Measurements from ENCODE around the gene GSG1L. TPM values are rescaled to one million over a fixed set of nuclear protein-coding genes. Genes with fewer than 3 reads are reported as not detected.

The GSG1L gene
- total and polyA plus RNA-seq, 4 donors = 0.14 to 1.3 (median 0.24) TPM

- Histone ChIP-seq H3K9ac (ENCODE audit: insufficient read depth in 1 of 2, low read length in 2 of 2) (no peak overlapping the region), H3K27ac (ENCODE audit: low read depth in 1 of 2, low read length in 1 of 2) (no peak overlapping the region), H3K4me3 (no peak overlapping the region), H3K9me3 (ENCODE audit: control insufficient read depth in 4 of 4, insufficient read depth in 3 of 4, low read length in 3 of 4) (no peaks in the 10 kb centered on the region), H3K4me1 (ENCODE audit: control insufficient read depth in 5 of 5, insufficient read depth in 5 of 5, low read length in 5 of 5) (no peaks in the 10 kb centered on the region), H3K36me3 (ENCODE audit: control insufficient read depth in 4 of 4, insufficient read depth in 4 of 4, low read length in 4 of 4) (peaks cover 0 to 46% (median 19%) of the 10 kb centered on the region in 4 donors), H3K27me3 (ENCODE audit: control insufficient read depth in 3 of 3, insufficient read depth in 3 of 3, low read length in 2 of 3) (no peaks in the 10 kb centered on the region)
- ATAC-seq (ENCODE audit: insufficient read depth, low FRiP score) = no peak
- 96 to 98% methylated on average over 7 of the region's 7 CpGs for WGBS, 2 donors
- DNase-seq = no peak
- TF ChIP-seq CTCF (IDR thresholded peaks at IDR 0.05; ENCODE audit: control extremely low read depth, extremely low read depth) = no peak
These were observed 296.4 kb downstream of the GSG1L start for GRCh38 chr16:27767081-27767480.

GRCh38 chr16:27766236-27766925, 297.1 kb downstream of the GSG1L start:
- DNase-seq = no peak
- no peaks in the 10 kb centered on the region for H3K9me3 ChIP-seq (ENCODE audit: control insufficient read depth in 4 of 4, insufficient read depth in 3 of 4, low read length in 3 of 4)
- no peak for TF ChIP-seq CTCF (IDR thresholded peaks at IDR 0.05; ENCODE audit: control extremely low read depth, extremely low read depth)
- 97 to 99% methylated on average over 21 of the region's 21 CpGs for WGBS, 2 donors
- no peak overlapping the region for H3K4me3 ChIP-seq
- H3K36me3 ChIP-seq (ENCODE audit: control insufficient read depth in 4 of 4, insufficient read depth in 4 of 4, low read length in 4 of 4) = peaks cover 0 to 51% (median 22%) of the 10 kb centered on the region in 4 donors
- ATAC-seq (ENCODE audit: insufficient read depth, low FRiP score) = no peak
- H3K27ac ChIP-seq (ENCODE audit: low read depth in 1 of 2, low read length in 1 of 2) = no peak overlapping the region
- no peaks in the 10 kb centered on the region for H3K4me1 ChIP-seq (ENCODE audit: control insufficient read depth in 5 of 5, insufficient read depth in 5 of 5, low read length in 5 of 5)
- no peaks in the 10 kb centered on the region for H3K27me3 ChIP-seq (ENCODE audit: control insufficient read depth in 3 of 3, insufficient read depth in 3 of 3, low read length in 2 of 3)
- no peak overlapping the region for H3K9ac ChIP-seq (ENCODE audit: insufficient read depth in 1 of 2, low read length in 2 of 2)

- Histone ChIP-seq H3K27ac (ENCODE audit: low read depth in 1 of 2, low read length in 1 of 2) (no peak overlapping the region), H3K27me3 (ENCODE audit: control insufficient read depth in 3 of 3, insufficient read depth in 3 of 3, low read length in 2 of 3) (no peaks in the 10 kb centered on the region), H3K4me1 (ENCODE audit: control insufficient read depth in 5 of 5, insufficient read depth in 5 of 5, low read length in 5 of 5) (no peaks in the 10 kb centered on the region), H3K4me3 (no peak overlapping the region), H3K36me3 (ENCODE audit: control insufficient read depth in 4 of 4, insufficient read depth in 4 of 4, low read length in 4 of 4) (peaks cover 0 to 42% (median 20%) of the 10 kb centered on the region in 4 donors), H3K9ac (ENCODE audit: insufficient read depth in 1 of 2, low read length in 2 of 2) (no peak overlapping the region), H3K9me3 (ENCODE audit: control insufficient read depth in 4 of 4, insufficient read depth in 3 of 4, low read length in 3 of 4) (no peaks in the 10 kb centered on the region)
- TF ChIP-seq CTCF (IDR thresholded peaks at IDR 0.05; ENCODE audit: control extremely low read depth, extremely low read depth) = no peak
- ATAC-seq (ENCODE audit: insufficient read depth, low FRiP score) = no peak
- DNase-seq = peak in 1 of 3 donors; percentile 12
- 92 to 96% methylated on average over 8 of the region's 8 CpGs for WGBS, 2 donors
These were observed 298.4 kb downstream of the GSG1L start for GRCh38 chr16:27764869-27765675.
